ENCODE data around the gene GJD4.

The GJD4 gene

GRCh38 chr10:35577926-35578617, 27.1 kb upstream of the GJD4 start:
- no peak for TF ChIP-seq CTCF (IDR thresholded peaks at IDR 0.05; ENCODE audit: low read depth, low read length, missing control alignments)
- no peak for DNase-seq (ENCODE audit: low read depth)
- H3K4me3 ChIP-seq (ENCODE audit: low read depth, low read length), result no peak overlapping the region

GRCh38 chr10:35578618-35578956, 26.6 kb upstream of the GJD4 start:
- DNase-seq (ENCODE audit: low read depth), result no peak
- H3K4me3 ChIP-seq (ENCODE audit: low read depth, low read length), result no peak overlapping the region
- no peak for TF ChIP-seq CTCF (IDR thresholded peaks at IDR 0.05; ENCODE audit: low read depth, low read length, missing control alignments)

GRCh38 chr10:35579116-35579515, 26.0 kb upstream of the GJD4 start:
- no peak for DNase-seq (ENCODE audit: low read depth)
- TF ChIP-seq CTCF (IDR thresholded peaks at IDR 0.05; ENCODE audit: low read depth, low read length, missing control alignments), result no peak
- H3K4me3 ChIP-seq (ENCODE audit: low read depth, low read length), result no peak overlapping the region

GRCh38 chr10:35579726-35580422, 25.3 kb upstream of the GJD4 start:
- no peak overlapping the region for H3K4me3 ChIP-seq (ENCODE audit: low read depth, low read length)
- DNase-seq (ENCODE audit: low read depth), result no peak
- TF ChIP-seq CTCF (IDR thresholded peaks at IDR 0.05; ENCODE audit: low read depth, low read length, missing control alignments), result no peak

- H3K4me3 ChIP-seq (ENCODE audit: low read depth, low read length), result no peak overlapping the region
- DNase-seq (ENCODE audit: low read depth), result no peak
- TF ChIP-seq CTCF (IDR thresholded peaks at IDR 0.05; ENCODE audit: low read depth, low read length, missing control alignments), result no peak
Observed at GRCh38 chr10:35580423-35580770, 24.7 kb upstream of the GJD4 start.

GRCh38 chr10:35581655-35582054, 23.5 kb upstream of the GJD4 start:
- no peak overlapping the region for H3K4me3 ChIP-seq (ENCODE audit: low read depth, low read length)
- TF ChIP-seq CTCF (IDR thresholded peaks at IDR 0.05; ENCODE audit: low read depth, low read length, missing control alignments), result no peak
- DNase-seq (ENCODE audit: low read depth), result no peak

- no peak for DNase-seq (ENCODE audit: low read depth)
- TF ChIP-seq CTCF (IDR thresholded peaks at IDR 0.05; ENCODE audit: low read depth, low read length, missing control alignments), result no peak
- no peak overlapping the region for H3K4me3 ChIP-seq (ENCODE audit: low read depth, low read length)
Observed at GRCh38 chr10:35584946-35585345, 20.2 kb upstream of the GJD4 start.

Measured in GM12864 (cell line).